B cell (primary cell): ENCODE measurements around the gene DAP. TPM values are rescaled to one million over a fixed set of nuclear protein-coding genes. Genes with fewer than 3 reads are reported as not detected.
A peak's percentile ranks its signal among the peaks of the same experiment; 100 is the strongest.

Experiments used
- ATAC-seq: fragments of 200-7000 bp; cut with Tn5 transposase; one replicate; pipeline ENCODE4 v1.10.0; 2021; ENCODE audit warnings: low read depth, mild to moderate bottlenecking, moderate number of reproducible peaks, moderate library complexity
- CTCF ChIA-PET: fragments of 350-600 bp; sonication (Branson Sonifier 250); formaldehyde crosslinking; loops from one replicate; lab custom pipeline; 2021; ENCODE audit warnings: antibody characterized with exemption, inconsistent platforms; lab: Charles Lee
- POLR2A ChIA-PET: fragments of 350-600 bp; sonication (Branson Sonifier 250); formaldehyde crosslinking; loops from one replicate; lab custom pipeline; 2021; ENCODE audit warnings: antibody characterized with exemption; lab: Charles Lee
- DNase-seq: peaks from one replicate; pipeline ENCODE4 v3.0.0; 2013
- H2AFZ ChIP-seq: 2 replicates; pipeline ENCODE4 v1.6.1; 2012; ENCODE audit warnings: mild to moderate bottlenecking, low read depth, low read length; ENCODE audit not compliant: insufficient read depth, poor library complexity, severe bottlenecking
- H3K27ac ChIP-seq, 2 donors: 1 replicate in 1 of 2; 2 replicates in 1 of 2; pipeline ENCODE4 v1.5.1; 2012 to 2013; ENCODE audit warnings: low read length in 2 of 2, mild to moderate bottlenecking in 2 of 2, moderate library complexity in 1 of 2
- H3K27me3 ChIP-seq, 4 experiments: fragments of 200-600 bp in 1 of 4; sonication (generic) in 1 of 4; replicated peaks in 1 of 4; 1 replicate in 2 of 4; 2 replicates in 2 of 4; pipeline versions ENCODE4 v1.6.1 to v1.7.0; 2013 to 2016; ENCODE audit warnings: low read length in 3 of 4, mild to moderate bottlenecking in 2 of 4, mixed read lengths in 1 of 4, moderate library complexity in 1 of 4; ENCODE audit not compliant: insufficient read depth in 4 of 4, control insufficient read depth in 3 of 4; ENCODE audit errors: control extremely low read depth in 1 of 4
- H3K36me3 ChIP-seq, 2 experiments: replicated peaks in 1 of 2; 1 replicate in 1 of 2; 2 replicates in 1 of 2; pipeline versions ENCODE4 v1.6.1 to v1.7.1; 2013; ENCODE audit warnings: low read length in 1 of 2; ENCODE audit not compliant: insufficient read depth in 2 of 2, control insufficient read depth in 1 of 2; ENCODE audit errors: control extremely low read depth in 1 of 2, extremely low read depth in 1 of 2
- H3K4me1 ChIP-seq, 2 donors: fragments of 200-600 bp in 1 of 2; sonication (generic) in 1 of 2; 1 replicate in 1 of 2; 2 replicates in 1 of 2; pipeline versions ENCODE4 v1.5.1 to v1.6.1; 2013 to 2017; ENCODE audit warnings: low read length in 2 of 2; ENCODE audit not compliant: control insufficient read depth in 2 of 2, insufficient read depth in 2 of 2
- H3K4me2 ChIP-seq: replicated peaks from 2 replicates; pipeline ENCODE3; 2012; ENCODE audit warnings: mild to moderate bottlenecking, low read depth, low read length; ENCODE audit not compliant: poor library complexity, severe bottlenecking
- H3K4me3 ChIP-seq, 5 experiments: fragments of 200-600 bp in 1 of 5; sonication (generic) in 1 of 5; 1 replicate in 3 of 5; 2 replicates in 2 of 5; pipeline versions ENCODE4 v1.5.1 to v1.7.0; 2011 to 2016; ENCODE audit warnings: low read length in 4 of 5, mild to moderate bottlenecking in 4 of 5, low read depth in 2 of 5, control low read depth in 1 of 5, moderate library complexity in 1 of 5; ENCODE audit not compliant: insufficient read depth in 1 of 5; ENCODE audit errors: control extremely low read depth in 1 of 5, extremely low read depth in 1 of 5
- H3K79me2 ChIP-seq: fragments of 200-600 bp; sonication (generic); one replicate; pipeline ENCODE4 v1.6.0; 2016; ENCODE audit warnings: low read length; ENCODE audit not compliant: control insufficient read depth, insufficient read depth
- H3K9ac ChIP-seq: fragments of 200-600 bp; sonication (generic); 2 replicates; pipeline ENCODE4 v1.6.1; 2017; ENCODE audit warnings: mild to moderate bottlenecking, low read length, moderate library complexity
- H3K9me3 ChIP-seq, 3 donors: one replicate each; pipeline versions ENCODE4 v1.6.1 to v1.7.1; 2013; ENCODE audit warnings: low read length in 2 of 3; ENCODE audit not compliant: control insufficient read depth in 2 of 3, insufficient read depth in 1 of 3; ENCODE audit errors: control extremely low read depth in 1 of 3
- H4K20me1 ChIP-seq: 2 replicates; pipeline ENCODE4 v1.6.0; 2012; ENCODE audit warnings: mild to moderate bottlenecking, low read length; ENCODE audit not compliant: insufficient read depth, control insufficient read depth, poor library complexity, severe bottlenecking
- H3K27ac Mint-ChIP-seq: one replicate; pipeline ENCODE4 v1.8.0; 2021; ENCODE audit warnings: mixed read lengths
- H3K27me3 Mint-ChIP-seq: one replicate; pipeline ENCODE4 v1.8.0; 2021; ENCODE audit warnings: mixed read lengths
- H3K4me1 Mint-ChIP-seq: one replicate; pipeline ENCODE4 v1.8.0; 2021; ENCODE audit warnings: mixed read lengths
- H3K4me3 Mint-ChIP-seq: one replicate; pipeline ENCODE4 v1.8.0; 2021; ENCODE audit warnings: mixed read lengths
- H3K9me3 Mint-ChIP-seq: one replicate; pipeline ENCODE4 v1.8.0; 2022; ENCODE audit warnings: mixed read lengths; ENCODE audit not compliant: insufficient read depth
- EZH2 ChIP-seq: IDR thresholded peaks from 2 replicates; pipeline ENCODE4 v1.6.1; 2012; ENCODE audit warnings: borderline replicate concordance, low read depth, mild to moderate bottlenecking, moderate library complexity, low read length; ENCODE audit not compliant: insufficient read depth, poor library complexity, severe bottlenecking
- WGBS: methylation state at CpG from one replicate; pipeline ENCODE4 v1.1.5; 2013; ENCODE audit warnings: missing lambda C conversion rate; ENCODE audit not compliant: insufficient coverage; 5-methylcytosine and 5-hydroxymethylcytosine counted together
- intact Hi-C: fragments of 100-400 bp; cut with micrococcal nuclease; formaldehyde crosslinking; loops from one replicate; pipeline ENCODE4 v1.10.0; 2022
- polyA plus RNA-seq: library from polyadenylated mRNA; depleted of rRNA; stranded (reverse); fragments of >200 nt; gene quantifications from 2 replicates; pipeline ENCODE4 v1.2.3, GENCODE V29; 2012
- total RNA-seq, 2 donors: library from RNA; stranded (reverse); fragments of 120-200 nt in 1 of 2; gene quantifications; 1 replicate in 1 of 2; 2 replicates in 1 of 2; pipeline versions ENCODE4 v1.2.3 to v1.2.4, GENCODE V29; 2013 to 2022
- TF ChIP-seq, protein P1 (sequence below): fragments of 200-600 bp; IDR thresholded peaks from one replicate; pipeline ENCODE4 v1.8.0; 2022; ENCODE audit warnings: antibody characterized with exemption, mild to moderate bottlenecking

Gene DAP
- total and polyA plus RNA-seq, 2 donors (not counting 1 experiment from before 2014, with no cell fraction given): 42.6 to 49.8 TPM

DNA sequence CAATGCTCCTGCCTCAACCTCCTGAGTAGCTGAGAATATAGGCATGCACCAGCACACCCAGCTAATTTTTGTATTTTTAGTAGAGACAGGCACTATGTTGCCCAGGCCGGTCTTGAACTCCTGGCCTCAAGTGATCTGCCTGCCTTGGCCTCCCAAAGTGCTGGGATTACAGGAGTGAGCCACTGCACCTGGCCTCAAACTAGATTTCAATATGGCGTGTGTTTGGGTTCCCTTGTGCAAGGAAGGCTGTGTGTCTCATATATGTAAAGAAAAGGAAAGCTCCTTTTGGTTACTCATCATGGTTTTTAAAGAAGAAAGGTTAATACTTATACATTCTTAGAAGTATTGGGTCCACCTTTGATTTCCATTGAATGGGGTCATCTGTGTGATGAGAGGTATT is 126.5 kb downstream of the DAP start:
- Histone ChIP-seq H3K4me2 (peak overlapping the region; percentile 70), H3K4me1 (peaks cover 63 to 72% of the 10 kb centered on the region in 2 donors)

DNA sequence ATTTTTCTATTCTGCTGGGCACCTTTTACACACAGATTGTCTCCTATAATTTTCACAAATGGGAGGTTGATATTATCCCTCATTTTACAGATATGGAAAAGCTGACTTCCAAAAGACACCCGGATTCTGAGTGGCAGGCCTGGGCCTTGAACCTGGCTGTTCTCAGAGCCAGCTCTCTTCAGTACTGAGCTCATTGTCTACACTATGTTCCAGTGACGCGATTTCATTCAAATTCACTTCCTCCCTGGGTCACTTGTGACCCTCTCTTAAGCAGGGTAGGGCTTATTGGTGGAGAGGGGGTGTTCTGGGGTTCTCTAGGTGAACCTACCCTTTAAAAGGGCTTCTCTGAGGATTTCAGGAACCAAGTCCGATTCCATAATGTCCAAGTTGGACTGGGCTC is 127.0 kb downstream of the DAP start:
- no CpG with 5 or more reads among the region's 4 CpGs for WGBS
- Histone ChIP-seq H3K79me2 (peaks cover 60% of the 10 kb centered on the region), H3K9me3 (peaks cover 0 to 17% (median 0%) of the 10 kb centered on the region in 3 donors), H3K4me3 (no peak overlapping the region), H3K27ac (peak overlapping the region; percentile 65 to 95), H3K9ac (peak overlapping the region; percentile 45), H3K4me2 (peak overlapping the region; percentile 70), H2AFZ (no peak overlapping the region), H4K20me1 (peaks cover 6% of the 10 kb centered on the region), H3K4me1 (peaks cover 63 to 72% of the 10 kb centered on the region in 2 donors), H3K36me3 (peaks cover 0 to 7% of the 10 kb centered on the region in 2 experiments), H3K27me3 (no peaks in the 10 kb centered on the region)
- CTCF ChIA-PET: interaction anchor here (1.5 to 2.4 kb wide), 5 partner anchors 56 to 192 kb away, joined by 3 to 12 read pairs (median 5); no protein-coding TSS in a partner anchor
- ATAC-seq (peak; percentile 26), DNase-seq (peak; percentile 80)
- peak overlapping the region; percentile 99 for H3K27ac Mint-ChIP-seq
- peaks cover 5% of the 10 kb centered on the region for H3K9me3 Mint-ChIP-seq
- TF ChIP-seq, protein P1, sequence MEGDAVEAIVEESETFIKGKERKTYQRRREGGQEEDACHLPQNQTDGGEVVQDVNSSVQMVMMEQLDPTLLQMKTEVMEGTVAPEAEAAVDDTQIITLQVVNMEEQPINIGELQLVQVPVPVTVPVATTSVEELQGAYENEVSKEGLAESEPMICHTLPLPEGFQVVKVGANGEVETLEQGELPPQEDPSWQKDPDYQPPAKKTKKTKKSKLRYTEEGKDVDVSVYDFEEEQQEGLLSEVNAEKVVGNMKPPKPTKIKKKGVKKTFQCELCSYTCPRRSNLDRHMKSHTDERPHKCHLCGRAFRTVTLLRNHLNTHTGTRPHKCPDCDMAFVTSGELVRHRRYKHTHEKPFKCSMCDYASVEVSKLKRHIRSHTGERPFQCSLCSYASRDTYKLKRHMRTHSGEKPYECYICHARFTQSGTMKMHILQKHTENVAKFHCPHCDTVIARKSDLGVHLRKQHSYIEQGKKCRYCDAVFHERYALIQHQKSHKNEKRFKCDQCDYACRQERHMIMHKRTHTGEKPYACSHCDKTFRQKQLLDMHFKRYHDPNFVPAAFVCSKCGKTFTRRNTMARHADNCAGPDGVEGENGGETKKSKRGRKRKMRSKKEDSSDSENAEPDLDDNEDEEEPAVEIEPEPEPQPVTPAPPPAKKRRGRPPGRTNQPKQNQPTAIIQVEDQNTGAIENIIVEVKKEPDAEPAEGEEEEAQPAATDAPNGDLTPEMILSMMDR: no peak
- no peak for TF ChIP-seq EZH2
- H3K27me3 Mint-ChIP-seq: no peaks in the 10 kb centered on the region
- POLR2A ChIA-PET: interaction anchor here (0.5 to 2.0 kb wide), 2 partner anchors 26 to 70 kb away, joined by 5 read pairs; no protein-coding TSS in a partner anchor
- H3K4me3 Mint-ChIP-seq: peak overlapping the region; percentile 87
- peaks cover 78% of the 10 kb centered on the region for H3K4me1 Mint-ChIP-seq
- intact Hi-C loops: loop anchor here (2.0 kb wide), 1 partner anchor 129 kb away; no protein-coding TSS in a partner anchor

More for the DNA sequence above, 126.5 kb downstream of the DAP start:
- peak overlapping the region; percentile 42 for H3K9ac ChIP-seq
- H3K27me3 Mint-ChIP-seq: no peaks in the 10 kb centered on the region
- H3K4me1 Mint-ChIP-seq: peaks cover 74% of the 10 kb centered on the region
- peaks cover 6% of the 10 kb centered on the region for H4K20me1 ChIP-seq
- intact Hi-C loops: loop anchor here (2.0 kb wide), 1 partner anchor 130 kb away; no protein-coding TSS in a partner anchor
- peaks cover 5% of the 10 kb centered on the region for H3K9me3 Mint-ChIP-seq
- no peak overlapping the region for H3K4me3 ChIP-seq
- H3K27ac Mint-ChIP-seq: peak overlapping the region; percentile 99
- ATAC-seq (no peak), DNase-seq (no peak)
- H3K27me3 ChIP-seq: no peaks in the 10 kb centered on the region
- no peak overlapping the region for H2AFZ ChIP-seq
- ChIA-PET CTCF (interaction anchor here (1.2 to 2.4 kb wide), 5 partner anchors 55 to 182 kb away, joined by 3 to 12 read pairs (median 5); no protein-coding TSS in a partner anchor), POLR2A (interaction anchor here (0.5 to 2.0 kb wide), 3 partner anchors 25 to 389 kb away, joined by 3 to 5 read pairs (median 5); no protein-coding TSS in a partner anchor)
- peak overlapping the region; percentile 65 to 95 for H3K27ac ChIP-seq
- H3K4me3 Mint-ChIP-seq: peak overlapping the region; percentile 78
- 82% methylated on average over 2 of the region's 2 CpGs for WGBS
- H3K9me3 ChIP-seq: peaks cover 0 to 21% (median 0%) of the 10 kb centered on the region in 3 donors
- H3K79me2 ChIP-seq: peaks cover 55% of the 10 kb centered on the region
- TF ChIP-seq EZH2: no peak
- TF ChIP-seq, protein P1: no peak
- peaks cover 0 to 7% of the 10 kb centered on the region in 2 experiments for H3K36me3 ChIP-seq
